ENCODE data around the gene DEDD2.

The DEDD2 gene

DNA sequence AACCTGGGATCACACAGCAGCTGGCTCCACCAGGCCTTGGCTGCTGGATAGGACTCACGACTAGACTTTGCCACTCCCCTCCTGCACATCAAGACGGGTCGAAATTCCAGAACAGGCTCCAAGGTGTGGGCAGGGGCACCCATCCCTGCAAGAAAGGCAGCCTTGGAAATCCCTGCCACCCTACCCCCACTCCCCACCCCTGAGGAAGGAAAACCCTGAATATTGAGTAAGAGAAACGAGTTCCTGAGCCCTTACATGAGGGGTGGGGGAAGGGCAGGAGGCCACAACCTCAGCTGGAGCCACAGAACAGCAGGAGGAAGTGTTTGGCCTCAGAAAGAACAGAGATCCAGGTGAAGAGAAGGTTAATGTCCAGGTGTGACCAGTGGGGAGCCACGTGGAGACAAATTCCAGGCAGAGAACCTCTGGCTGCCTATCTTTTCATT lies 20.1 kb downstream of the DEDD2 start:
- DNase-seq: no peak

DNA sequence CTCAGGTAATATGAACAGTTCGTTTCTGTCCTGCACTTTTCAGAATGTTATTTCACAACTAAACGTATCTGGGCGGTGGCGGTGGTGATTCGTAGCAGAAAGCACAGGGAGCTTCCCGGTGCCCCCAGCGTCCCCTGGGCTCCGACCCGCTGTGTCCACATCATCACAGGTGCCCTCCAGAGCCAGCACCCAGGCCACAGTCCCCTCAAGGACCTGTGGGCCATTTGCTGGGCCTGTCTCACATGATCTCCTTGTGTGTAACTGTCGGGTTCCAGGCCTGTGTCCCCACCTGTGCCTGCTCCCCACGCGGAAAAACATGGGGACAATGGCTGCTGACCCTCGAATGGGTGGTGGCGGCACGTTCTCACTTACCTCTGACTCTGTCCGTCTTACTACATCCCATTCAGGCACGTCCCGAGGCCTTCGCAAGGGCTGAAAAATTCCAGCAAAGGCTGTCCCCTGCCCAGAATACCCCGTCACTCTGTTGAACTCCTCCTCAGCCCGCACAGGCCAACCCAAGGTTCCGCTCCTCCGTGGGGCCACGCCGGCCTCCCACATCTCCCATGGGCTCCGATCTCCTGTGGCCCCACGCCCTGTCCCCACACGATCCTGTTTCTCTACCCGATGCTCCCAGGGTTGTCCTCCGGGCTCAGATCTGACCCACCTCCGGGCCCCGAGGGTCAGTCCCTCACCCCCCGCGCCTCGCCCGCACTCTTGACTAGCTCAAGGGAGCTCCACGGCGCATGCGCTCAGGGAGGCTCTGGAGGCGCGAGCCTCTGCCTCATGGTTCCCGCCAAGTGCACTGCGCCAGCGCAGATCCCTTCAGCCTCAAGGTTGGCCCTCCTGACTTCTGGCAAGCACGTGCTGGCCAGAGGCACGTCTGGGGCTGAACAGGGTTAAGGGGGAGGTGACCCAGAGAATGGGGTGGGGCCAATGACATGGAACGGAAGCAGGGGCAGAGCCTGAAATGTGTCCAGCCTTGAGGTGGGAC lies 21.2 kb downstream of the DEDD2 start:
- DNase-seq: no peak

DNA sequence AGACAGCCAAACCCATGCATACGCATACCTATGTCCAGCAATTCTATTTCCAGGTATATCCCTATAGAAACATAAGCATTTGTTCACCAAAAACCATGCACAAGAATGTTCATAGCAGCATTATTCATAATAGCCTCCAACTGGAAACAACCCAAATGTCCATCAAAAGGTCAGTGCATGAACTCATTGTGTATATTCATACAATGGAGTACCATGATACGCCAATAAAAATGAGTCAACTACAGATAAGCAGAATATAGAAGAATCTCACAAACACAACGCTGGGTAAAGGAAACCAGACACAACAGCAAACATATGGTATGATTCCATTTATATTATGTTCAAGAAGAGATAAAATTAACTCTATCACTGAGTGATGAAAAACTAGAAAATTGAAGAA lies 23.8 kb downstream of the DEDD2 start:
- DNase-seq: no peak

DNA sequence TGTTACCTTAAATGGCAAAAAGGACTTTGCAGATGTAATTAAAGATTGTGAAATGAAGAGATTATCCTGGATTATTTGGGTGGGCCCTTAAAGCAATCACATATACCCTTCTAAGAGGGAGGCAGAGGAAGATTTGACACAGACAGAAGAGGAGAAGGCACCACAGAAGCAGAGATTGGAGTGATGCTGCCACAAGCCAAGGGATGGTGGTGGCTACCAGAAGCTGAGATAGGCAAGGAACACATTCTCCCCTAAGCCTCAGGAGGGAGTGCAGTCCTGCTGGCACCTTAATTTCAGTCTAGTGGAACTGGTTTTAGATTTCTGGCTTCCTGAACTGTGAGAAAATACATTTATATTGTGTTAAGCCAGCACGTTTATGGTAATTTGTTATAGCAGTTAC lies 24.2 kb downstream of the DEDD2 start:
- DNase-seq: no peak

DNA sequence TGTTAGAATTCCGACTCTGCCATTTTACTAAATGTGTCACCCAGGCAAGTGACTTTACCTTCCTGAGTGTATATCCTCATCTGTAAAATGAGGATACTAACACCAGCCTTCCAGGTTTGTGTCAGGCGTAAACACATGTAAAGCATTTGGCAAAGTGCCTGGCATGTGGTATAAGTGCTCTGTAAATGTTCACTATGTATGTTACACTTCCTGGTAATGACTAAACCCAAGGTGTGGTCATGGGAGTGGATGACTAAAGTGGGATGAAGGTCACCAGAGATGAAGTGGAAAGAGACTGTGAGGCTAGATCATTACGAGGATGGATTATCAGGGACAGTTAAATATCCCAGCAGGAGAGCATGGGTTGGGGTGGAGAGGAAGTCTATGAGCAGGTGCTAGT lies 25.6 kb downstream of the DEDD2 start:
- peak; percentile 81 for DNase-seq

DNA sequence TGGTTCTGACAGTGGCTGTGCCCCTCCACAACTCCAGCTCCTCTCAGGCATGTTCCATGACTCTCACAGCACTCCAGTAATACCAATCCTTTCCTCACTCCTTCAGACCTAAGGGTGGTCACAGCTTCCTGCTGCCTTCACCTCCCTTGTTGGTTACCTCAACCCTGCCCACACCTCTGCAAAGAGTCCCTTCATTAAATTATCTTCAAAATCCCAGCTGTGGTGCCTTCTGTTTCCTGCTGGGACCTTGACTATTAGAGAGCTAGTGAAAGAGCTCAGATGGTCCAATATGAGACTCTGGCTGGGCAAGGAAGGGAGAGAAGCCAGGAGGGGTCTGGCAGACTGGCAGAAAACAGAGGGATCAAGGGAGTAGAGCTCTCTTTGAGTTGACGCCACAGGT lies 26.1 kb downstream of the DEDD2 start:
- DNase-seq: no peak

DNA sequence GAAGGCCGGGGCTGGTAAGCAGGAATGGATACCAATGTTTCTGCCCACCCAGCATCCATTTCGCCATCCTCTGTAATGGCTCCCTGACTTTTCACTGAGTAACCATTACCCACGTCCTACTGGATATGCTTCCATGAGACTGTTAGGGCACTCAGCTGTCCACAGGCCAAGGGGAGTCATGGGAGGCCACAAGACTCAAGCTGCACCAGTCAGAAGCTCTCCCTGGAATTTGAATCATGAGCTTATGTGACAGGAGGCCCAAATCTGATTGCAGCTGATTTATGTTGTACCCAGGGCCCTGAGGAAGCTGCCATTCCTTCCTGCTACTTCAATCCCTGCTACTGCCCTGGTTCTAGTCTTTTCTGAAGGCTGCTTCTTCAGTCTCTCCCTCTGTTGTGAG lies 28.3 kb downstream of the DEDD2 start:
- DNase-seq: no peak

DNA sequence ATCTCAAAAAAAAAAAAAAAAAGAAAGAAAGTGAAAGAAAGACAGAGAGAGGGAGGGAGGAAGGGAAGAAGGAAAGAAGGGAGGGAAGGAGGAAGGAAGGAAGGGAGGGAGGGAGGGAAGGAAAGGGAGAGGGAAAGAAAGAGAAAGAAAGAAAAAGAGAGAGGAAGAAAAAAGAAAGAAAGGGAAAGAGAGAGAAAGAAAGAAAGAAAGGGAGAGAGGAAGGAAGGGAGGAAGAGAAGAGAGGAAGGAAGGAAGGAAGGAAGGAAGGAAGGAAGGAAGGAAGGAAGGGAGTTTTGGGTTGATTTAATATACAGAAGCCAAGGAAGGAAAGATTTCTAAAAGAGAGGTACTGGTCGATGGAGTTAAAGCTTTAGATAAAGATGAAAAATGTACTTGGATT lies 28.8 kb downstream of the DEDD2 start:
- no peak for DNase-seq

DNA sequence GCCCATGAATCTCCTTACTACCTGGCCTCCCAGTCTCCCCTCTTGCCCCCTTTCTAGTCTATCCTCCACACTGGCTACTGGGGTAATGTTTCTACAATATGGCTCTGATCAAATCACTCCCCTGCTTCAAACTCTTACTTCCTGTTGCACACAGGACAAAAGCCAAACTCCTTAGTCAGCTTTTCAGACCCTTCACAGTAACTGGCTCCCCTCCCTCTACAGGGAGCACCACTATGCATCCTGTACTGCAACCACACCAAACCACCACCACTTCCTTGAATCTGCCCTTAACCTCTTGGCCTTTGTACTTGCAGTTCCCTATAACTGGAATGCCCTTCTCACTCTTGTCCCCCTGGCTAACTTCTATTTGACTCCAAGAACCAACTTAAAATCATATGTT lies 32.2 kb downstream of the DEDD2 start:
- no peak for DNase-seq

DNA sequence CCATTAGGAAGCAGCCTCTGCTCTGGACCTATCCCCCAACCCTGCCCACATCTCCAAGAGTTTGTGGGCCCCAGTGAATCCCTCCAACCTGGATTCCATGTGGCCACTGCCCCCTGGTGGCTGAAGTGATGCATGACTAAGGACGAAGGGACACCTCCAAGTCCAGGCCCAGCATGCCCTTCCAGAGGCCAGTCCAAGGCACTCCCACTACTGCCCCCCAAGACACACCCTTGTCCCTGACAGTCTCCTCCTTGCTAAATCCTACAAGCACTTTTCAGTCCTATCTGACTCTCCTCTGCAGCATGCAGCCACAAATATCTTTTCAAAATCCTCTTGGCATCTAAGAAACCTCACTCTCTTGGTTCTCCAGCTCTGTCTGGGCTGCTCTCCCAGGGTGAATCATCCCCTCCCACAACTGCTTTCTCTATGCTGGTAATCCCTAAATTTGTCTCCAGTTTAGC lies 33.0 kb downstream of the DEDD2 start:
- peak; percentile 62 for DNase-seq

DNA sequence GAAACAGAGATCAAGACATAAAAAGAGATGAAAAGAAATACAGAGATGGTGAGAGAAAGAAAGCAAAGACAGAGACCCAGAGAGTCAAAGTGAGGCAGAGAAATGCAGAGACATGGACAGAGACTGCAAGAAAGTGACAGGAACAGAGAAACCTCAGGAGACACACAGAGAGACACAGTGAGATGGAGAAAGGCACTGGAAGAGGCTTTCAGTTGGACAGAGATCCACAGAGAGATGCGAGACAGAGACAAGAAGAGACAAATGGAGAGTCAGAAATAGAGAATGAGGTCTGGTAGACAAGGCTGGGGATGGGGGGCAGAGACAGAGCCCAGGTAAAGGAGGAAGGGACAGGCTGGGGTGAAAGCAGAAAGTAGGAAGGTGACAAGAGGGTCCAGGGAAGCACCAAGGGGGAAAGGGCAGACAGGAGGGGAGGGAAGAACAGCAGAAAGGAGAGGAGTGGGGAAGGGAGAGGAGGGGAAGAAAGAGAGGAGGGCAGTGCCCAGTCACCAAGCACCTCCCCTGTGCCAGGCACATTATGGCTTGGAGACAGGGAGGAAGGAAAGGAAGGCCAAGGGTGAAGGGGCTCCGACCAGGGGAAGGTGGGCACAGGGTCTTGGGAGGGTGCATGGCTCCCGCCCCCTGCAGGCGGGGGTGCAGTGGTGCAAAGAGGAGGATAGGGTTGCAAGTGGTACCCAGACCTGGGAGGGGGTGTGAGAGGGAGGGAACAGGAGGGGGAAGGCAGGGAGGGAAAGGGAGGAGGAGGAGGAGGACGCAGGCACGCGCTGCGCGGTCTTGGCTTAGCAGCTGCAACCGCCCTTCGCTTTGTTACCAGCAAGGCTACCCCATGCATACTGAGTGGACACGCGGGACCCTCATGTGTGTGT lies 38.4 kb downstream of the DEDD2 start:
- DNase-seq: no peak

DNA sequence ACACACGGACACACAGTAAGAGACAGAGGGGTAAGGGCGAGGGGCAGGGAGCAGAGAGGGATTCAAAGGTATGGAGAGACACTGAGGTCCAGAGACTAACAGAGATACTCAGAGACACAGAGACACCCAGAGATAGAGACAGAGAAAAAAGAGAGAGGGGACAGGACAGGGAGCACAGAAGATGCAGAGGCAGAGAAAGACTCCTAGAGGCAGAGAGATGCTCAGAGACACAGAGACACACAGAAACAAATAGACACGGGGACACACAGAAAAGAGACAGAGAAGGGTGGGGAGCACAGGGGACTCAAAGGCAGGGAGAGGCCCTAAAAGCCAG lies 39.8 kb downstream of the DEDD2 start:
- DNase-seq: no peak

DNA sequence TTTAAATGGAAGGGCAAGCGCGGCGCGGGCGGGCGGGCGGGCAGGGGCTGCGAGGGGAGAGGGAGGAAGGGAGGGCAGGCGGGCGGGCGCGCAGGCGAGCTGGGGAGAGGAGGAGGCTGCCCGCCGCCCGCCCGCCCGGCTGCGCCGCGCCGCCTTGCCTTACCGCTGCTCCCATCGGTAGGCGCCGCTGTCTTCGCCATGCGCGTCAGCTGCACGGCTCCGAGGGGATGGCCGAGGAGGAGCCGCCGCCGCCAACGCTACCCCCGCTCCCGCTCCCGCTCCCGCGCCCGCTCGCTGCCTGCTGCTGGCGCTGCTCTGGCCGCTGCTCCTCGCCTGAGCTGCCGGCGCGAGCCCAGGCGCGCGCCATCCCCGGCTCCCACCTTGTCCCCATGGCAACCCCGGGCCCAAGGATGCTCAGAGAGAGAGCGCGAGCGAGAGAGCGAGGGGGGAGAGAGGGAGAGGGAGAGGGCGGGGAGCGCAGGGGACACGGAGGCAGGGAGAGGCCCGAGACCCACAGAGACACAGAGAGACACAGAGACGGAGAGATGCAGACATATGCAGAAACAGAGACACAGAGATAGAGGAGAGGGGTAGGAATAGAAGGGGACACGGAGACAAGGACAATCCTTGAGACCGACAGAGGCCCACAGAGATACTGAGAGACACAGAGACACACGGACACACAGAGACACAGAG lies 40.3 kb downstream of the DEDD2 start:
- DNase-seq: peak; percentile 95

DNA sequence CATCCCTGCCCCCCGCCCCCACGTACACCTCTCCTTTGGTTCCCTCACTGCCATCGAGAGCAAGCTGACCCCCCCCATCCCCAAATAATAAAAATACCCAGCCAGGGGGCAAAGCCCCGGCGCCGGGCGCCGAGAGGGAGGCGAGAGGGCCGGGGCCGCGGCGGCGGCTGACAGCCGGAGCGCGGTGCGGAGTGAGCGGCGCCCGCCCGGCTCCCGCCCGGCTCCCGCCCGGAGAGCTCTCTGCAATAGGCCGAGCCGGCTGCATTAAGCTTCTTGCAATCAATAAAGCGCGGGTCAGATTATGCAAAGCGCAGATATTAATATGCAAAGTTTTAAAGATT lies 40.9 kb downstream of the DEDD2 start:
- DNase-seq: peak; percentile 81

DNA sequence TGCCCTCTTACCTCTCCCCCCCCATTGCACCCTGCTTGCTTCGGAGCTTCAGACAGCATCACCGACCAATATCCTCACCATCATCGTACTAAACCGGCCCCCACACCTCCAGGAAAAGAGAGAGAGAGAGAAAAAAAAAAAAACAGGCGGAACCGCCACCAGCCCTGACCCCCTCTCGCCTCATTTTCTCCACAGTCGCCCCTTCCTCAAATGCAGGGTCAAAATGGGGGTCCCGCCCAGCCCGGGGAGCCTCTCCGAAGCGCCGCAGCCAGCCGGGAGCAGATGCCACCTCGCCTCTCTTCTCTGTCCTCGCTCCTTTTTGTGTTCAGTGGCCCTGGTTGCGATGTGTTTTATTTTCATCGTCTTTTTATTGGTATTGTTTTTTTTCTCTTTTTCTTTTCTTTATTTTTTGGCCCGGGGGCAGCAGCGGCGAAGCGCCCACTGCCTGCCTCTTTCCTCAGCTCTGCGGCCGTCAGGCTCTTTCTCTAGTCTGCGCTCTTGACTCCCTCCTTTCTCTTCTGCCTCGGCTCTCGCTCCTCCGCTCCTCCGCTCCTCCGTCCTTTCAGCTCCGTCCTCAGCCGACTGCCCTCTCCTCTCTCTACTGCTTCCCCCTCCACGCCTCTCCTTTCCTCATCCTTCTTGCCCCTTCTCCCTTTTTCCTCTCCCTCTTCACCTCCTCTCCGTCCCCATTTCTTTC lies 41.4 kb downstream of the DEDD2 start:
- no peak for DNase-seq

DNA sequence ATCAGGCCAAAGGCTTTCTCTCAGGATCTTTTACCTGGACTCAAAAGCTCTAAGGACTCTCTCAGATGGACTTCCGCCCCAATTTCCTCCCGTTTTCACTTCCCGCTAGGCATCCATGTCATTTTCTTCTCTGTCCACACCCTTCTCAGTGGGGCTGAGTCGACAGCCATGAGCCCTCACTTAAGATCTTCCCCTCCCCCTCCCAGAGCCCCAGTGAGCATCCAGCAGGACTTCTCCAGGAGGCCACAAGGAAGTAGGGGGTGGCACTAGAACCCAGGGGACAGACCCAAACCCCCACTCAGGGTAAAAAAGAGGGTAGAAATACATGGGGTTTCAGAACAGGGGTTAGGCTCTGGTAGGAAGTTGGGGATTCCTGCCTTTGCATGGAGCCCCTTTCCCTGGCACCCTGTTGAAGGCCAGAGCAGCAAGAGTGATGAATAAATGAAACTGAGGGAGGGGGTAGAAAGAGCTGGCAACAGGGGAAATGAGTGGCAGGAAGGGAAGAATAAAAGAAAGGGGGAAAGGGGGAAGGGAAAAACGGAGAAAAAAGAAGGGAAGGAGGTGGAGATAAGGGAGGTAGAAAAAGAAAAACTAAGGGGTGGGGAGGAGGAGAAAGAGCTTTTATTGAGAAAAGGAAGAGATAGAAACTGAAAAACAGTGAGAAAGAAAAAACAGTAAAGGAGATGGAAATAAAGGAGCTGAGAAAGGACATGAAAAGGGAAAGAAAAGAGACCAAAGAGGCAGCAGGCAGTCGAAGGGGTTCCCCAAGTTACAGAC lies 42.3 kb downstream of the DEDD2 start:
- no peak for DNase-seq

DNA sequence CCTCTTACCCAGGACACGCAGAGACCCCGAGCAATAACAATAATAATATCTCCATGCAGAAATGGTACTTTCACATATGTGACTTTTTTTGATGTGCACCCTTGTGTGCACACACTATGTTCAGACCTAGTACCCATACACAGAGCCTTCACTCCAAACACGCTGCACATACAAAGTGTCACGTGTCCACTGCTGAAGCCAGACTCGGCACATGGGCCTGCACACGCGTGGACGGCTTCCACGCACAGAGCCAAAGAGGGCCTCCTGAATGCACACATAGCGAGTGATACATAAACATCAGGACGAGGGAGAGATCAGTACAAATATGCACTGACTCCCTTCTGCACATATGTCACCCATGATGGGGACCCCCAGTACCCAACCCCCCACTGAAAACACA lies 43.3 kb downstream of the DEDD2 start:
- DNase-seq: no peak

DNA sequence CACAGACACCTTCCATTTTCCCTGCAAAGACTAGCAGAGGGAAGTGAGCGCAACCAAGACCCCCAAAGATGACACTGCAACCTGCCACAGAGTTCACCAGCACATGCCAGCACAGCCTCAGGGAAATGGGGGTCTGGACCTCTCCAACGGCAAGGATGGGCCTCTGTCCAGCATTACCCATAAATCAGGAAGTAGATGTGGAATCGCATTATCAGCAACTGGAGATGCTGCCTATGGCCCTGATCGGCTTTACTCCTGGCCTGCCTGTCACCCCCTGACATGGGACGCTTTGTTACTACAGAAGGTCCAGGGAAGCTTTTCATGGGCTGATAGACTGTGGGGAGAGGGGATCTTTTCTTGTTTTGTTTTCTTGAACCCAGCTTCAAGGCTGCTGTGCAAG lies 43.8 kb downstream of the DEDD2 start:
- DNase-seq: no peak

DNA sequence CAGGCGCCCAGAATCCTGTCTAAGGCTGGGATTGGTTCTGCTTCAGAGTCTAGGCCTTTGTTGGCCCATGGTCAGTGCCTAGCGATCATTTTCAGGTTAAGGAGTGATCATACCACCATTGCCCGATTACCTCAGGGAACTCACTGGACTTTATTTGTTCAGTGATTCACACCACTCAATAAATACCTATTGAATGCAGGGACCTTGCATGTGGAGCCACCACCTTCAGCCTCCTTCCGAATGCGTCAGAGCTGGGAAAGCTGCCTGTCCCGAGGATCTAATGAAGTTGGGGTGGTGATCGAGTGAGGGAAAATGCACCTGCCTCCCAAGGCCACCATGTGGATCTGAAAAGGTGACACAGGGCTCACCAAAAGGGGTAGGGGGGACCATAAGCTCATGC lies 45.2 kb downstream of the DEDD2 start:
- no peak for DNase-seq

DNA sequence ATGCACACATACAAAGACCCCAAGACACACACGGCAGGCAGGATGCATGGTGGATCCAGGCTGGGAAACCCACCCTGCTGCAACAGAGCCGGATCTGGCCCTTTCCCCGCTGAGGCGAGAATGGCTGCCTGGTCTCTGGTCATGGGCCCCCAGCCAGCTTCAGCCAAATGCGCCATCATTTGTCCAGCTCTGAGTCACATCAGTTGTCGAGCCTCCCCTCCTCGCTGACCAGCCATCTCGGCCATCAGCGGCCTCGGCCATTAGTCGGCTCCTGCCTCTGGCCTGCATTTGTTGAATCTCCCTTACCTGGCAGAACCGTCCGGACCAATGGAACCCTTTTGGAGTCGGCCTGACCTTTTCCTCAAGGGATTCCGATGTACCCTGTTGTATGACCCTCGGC lies 46.8 kb downstream of the DEDD2 start:
- DNase-seq: no peak

DNA sequence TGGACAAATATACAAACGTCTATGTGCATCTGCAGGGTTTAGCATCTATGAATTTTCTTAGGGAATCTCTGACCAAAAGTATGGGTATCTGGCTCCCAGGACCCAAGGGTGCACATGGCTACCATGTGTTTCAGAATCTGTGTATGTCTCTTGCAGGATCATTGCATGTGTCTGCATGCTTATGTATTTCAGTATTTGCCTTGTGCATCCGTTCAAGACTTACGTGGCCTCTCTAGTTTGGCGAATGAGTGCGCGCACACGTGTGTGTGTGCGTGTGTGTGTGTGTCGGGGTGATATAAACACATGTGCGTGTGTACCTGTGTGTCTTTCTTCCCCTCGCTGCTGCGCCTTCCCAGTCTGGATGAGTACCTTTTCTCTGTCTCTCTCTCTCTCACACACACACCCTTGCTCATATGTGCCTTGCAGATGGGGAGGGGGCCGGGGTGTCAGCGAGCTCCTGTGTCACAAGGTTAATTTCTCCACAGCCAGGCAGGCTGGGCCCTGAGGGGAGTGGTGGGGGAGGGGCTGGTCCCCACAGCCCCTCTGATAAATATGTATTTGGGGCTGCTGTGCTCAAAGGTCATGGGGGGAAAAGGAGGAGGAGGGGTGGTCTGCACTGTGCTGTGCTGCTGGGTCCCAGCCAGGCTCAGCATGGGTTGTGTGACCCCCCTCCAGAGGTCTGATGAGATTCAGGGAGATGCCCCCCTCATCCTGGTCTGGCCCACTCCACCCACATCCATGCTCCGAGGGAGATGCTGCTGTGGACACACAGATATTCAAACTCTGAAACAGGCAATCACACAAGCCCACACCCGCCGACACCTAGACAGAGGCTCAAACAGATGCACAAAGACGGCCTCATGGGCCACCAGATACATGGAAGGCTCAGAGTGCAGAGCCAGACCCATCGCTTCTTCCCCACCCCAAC lies 47.7 kb downstream of the DEDD2 start:
- no peak for DNase-seq

Data from NCI-H510A (cell line).